Lower leg skin (tissue), 4 donors: Measurements from ENCODE around the gene GABRR1. TPM values are rescaled to one million over a fixed set of nuclear protein-coding genes. Genes with fewer than 3 reads are reported as not detected.

Source experiments
- DNase-seq, 2 donors: peaks; one replicate each; pipeline ENCODE4 v3.0.0-alpha.2; 2019; ENCODE audit warnings: low spot score in 2 of 2
- H3K4me3 ChIP-seq: fragments of 200-600 bp; sonication (generic); 2 replicates; pipeline ENCODE4 v1.5.1; 2017; ENCODE audit warnings: mild to moderate bottlenecking, low read depth; ENCODE audit not compliant: poor library complexity, severe bottlenecking
- CTCF ChIP-seq, 3 donors: fragments of 450-650 bp; IDR thresholded peaks; one replicate each; pipeline ENCODE4 v1.5.1; 2016; ENCODE audit warnings: antibody characterized with exemption in 3 of 3, mild to moderate bottlenecking in 3 of 3, moderate library complexity in 2 of 3
- POLR2A ChIP-seq, 2 donors: fragments of 450-650 bp; IDR thresholded peaks; one replicate each; pipeline ENCODE4 v1.6.1; 2016 to 2017; ENCODE audit warnings: antibody characterized with exemption in 2 of 2, mild to moderate bottlenecking in 1 of 2, moderate library complexity in 1 of 2
- WGBS, 2 donors: methylation state at CpG; one replicate each; pipeline ENCODE4 v1.1.5; 2018; 5-methylcytosine and 5-hydroxymethylcytosine counted together
- intact Hi-C: fragments of 100-400 bp; cut with DNase I; formaldehyde crosslinking; loops from one replicate; pipeline ENCODE4 v1.15.0; 2023; ENCODE audit warnings: low total_unique reads
- total RNA-seq, 4 donors: library from RNA; depleted of rRNA; stranded (reverse); fragments of >200 nt; gene quantifications; one replicate each; pipeline ENCODE4 v1.1.0, GENCODE V29; 2016

GABRR1 gene
- total RNA-seq: under 1 TPM in 3 of 4 donors, not detected in 1; 0.17 to 0.86 (median 0.39) TPM

DNA sequence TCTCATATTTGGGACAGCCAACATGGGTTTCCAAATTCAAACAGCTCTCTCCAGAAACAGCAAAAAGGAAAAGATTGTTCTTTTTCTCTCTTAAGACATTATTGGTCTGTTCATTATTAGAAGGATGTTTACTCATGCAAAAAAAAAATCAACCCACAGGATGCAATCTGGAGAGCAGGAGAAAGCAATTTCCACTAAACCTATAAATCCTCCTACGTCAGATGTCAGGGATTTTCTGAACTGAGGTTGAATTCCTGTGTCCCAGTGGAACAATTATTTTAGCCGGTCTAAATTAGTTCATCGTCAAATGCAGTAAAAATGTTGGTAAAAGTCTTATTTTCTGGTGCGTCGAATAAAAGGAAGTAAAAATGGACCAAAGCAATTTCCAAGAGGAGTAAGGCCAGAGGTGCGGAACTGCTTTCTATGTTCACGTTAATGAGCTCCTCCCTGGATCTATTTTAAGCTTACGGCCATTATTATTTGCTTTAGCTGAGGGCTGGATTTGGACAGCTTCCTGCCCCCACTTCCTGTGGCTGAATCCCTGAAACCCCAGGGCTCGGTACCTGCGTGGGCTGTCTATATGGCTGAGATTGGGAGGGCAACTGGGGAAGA lies at the start of gene GABRR1:
Gene GABRR1, minus strand, starts transcription at position 60 of the 612 bp plus-strand sequence. Its CDS starts 36 bp downstream, at position 24.
- TF ChIP-seq CTCF (IDR thresholded peaks at IDR 0.05) (no peak), POLR2A (IDR thresholded peaks at IDR 0.05) (no peak)
- WGBS, 2 donors: 36 to 44% methylated on average over 10 of the region's 10 CpGs
- intact Hi-C loops: no loop called here
- no peak for DNase-seq
- H3K4me3 ChIP-seq: no peak within 1 kb of the TSS

DNA sequence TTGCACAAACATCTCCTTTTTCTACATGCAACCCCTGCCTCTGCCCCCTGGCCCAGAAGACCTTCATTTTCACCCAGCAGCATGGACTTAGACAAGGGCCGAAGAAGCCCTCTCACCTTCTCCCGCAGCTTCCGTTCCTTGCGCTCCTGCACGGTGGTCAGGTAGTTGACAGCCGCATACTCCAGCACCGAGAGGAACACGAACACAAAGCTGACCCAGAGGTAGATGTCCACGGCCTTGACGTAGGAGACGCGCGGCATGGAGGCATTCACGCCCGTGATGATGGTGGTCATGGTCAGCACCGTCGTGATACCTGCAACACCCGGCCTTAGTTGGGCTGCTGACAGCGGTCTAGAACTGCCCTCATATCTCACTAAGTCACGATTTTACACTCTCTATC lies 47.1 kb upstream of the GABRR1 start:
- intact Hi-C loops: no loop called here
- TF ChIP-seq CTCF (IDR thresholded peaks at IDR 0.05) (no peak), POLR2A (IDR thresholded peaks at IDR 0.05) (no peak)
- 95 to 99% methylated on average over 20 of the region's 20 CpGs for WGBS, 2 donors
- H3K4me3 ChIP-seq: no peak overlapping the region
- DNase-seq: no peak

DNA sequence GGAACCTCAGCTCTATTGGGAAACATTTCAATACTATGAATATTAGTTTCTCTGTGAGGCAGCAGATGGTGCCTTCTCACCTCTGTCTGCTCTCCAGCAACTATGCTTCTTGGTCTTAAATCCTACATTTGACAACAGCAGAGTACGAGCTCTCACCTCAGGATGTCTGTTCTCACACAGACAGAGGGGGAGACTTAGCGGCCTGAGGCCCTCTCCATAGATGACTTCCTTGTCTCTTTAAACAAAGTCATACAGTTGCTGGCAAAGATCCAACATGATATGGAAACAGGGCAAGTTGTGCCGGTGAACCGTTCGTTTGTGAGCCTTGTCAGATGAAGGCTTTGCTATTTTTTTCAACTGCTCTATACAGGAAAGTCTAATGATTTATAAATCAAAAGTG lies 43.7 kb upstream of the GABRR1 start:
- intact Hi-C loops: no loop called here
- 24 to 32% methylated on average over 5 of the region's 5 CpGs for WGBS, 2 donors

GRCh38 chr6:89260310-89260709 lies 43.2 kb upstream of the GABRR1 start:
- DNase-seq: no peak
- 53 to 55% methylated on average over 4 of the region's 4 CpGs for WGBS, 2 donors
- intact Hi-C loops: no loop called here
- no peak overlapping the region for H3K4me3 ChIP-seq
- TF ChIP-seq POLR2A (IDR thresholded peaks at IDR 0.05) (no peak), CTCF (IDR thresholded peaks at IDR 0.05) (no peak)

More for the DNA sequence above, 43.7 kb upstream of the GABRR1 start:
- no peak overlapping the region for H3K4me3 ChIP-seq
- TF ChIP-seq CTCF (IDR thresholded peaks at IDR 0.05) (no peak), POLR2A (IDR thresholded peaks at IDR 0.05) (no peak)
- DNase-seq: no peak

DNA sequence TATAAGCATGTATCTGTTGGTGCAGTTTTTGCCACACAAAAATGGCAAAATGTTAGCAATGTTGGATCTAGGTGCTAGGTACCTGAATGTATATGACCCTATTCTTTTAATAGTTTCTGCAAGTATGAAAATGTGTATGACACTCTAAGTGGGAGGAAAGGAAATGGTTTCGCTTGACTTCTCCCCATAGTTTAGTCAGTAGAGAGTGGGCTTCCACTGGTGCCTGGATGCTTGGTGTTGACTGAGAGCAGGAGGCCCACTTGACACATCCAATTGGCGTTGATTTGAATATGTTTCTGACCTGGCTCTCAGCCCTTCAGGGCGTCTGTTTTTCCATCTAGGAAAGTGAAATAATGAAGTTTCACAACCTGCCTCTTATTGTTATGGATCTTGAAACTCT lies 41.8 kb upstream of the GABRR1 start:
- WGBS, 2 donors: 73 to 74% methylated on average over 3 of the region's 3 CpGs
- no peak for DNase-seq
- no peak for TF ChIP-seq POLR2A (IDR thresholded peaks at IDR 0.05)
- TF ChIP-seq CTCF (IDR thresholded peaks at IDR 0.05): no peak
- intact Hi-C loops: no loop called here
- H3K4me3 ChIP-seq: no peak overlapping the region

GRCh38 chr6:89257781-89258180 lies 40.6 kb upstream of the GABRR1 start:
- no peak overlapping the region for H3K4me3 ChIP-seq
- intact Hi-C loops: no loop called here
- 69 to 93% methylated on average over 4 of the region's 4 CpGs for WGBS, 2 donors
- DNase-seq: no peak
- TF ChIP-seq CTCF (IDR thresholded peaks at IDR 0.05) (no peak), POLR2A (IDR thresholded peaks at IDR 0.05) (no peak)
